ENCODE measurements around the gene CCDC182.

- TF ChIP-seq CTCF (IDR thresholded peaks at IDR 0.05) (no peak), POLR2A (IDR thresholded peaks at IDR 0.05) (no peak), POLR2AphosphoS5 (IDR thresholded peaks at IDR 0.05) (no peak)
Measured at GRCh38 chr17:57697891-57698711, 47.0 kb downstream of the CCDC182 start.
